ENCODE results near the gene MYORG. TPM values are rescaled to one million over a fixed set of nuclear protein-coding genes. Genes with fewer than 3 reads are reported as not detected.

MYORG gene
- total RNA-seq, 1 donor from 2014 or later = 4.8 TPM

DNA sequence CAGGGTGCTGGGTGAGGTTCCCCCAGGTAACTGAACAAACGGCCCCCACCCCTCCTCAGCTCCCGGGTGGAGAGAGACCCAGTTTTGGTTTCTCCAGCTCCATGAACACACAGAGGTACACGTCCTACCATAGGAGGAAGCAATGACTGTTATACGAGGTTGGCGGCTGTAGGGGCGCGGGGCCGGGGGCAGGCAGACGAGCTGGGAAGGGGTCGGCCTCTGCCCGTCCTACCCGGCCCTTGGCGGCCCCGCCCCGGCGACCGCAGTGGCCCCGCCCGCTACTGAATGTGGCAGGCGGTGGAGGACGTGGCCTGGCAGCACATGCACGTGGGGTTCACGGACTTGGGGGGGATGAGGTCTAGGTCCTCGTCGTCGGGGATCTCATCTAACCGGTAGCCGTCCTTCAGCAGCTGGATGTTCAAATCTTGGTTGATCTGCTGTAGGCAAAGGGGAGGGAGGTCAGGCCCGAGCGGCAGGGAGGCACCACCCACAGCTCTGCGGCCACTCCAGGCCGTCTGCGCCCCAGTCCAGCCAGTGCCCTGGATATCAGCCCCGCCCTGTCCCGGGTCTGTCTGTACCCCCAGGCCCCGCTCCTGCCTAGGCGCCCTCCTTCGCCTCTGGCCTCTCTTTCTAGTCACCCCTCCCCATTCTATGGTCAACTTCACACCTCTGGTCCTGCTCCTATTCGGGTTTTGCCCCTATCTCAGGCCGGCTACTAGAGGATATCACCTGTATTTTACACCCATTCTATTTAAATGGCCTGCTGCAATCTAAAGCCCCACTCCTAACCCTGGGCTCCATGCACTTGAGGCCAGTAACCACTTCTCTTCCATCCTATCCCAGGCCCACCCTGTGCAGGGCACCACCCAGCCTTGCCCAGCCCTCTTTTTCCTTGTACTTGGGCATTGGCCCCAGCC lies 24.2 kb upstream of the MYORG start:
- no peak for DNase-seq
- Histone ChIP-seq H3K27ac (no peak overlapping the region), H3K4me1 (no peaks in the 10 kb centered on the region), H3K36me3 (peaks cover 61% of the 10 kb centered on the region), H3K4me3 (no peak overlapping the region), H3K27me3 (ENCODE audit: low read depth) (no peaks in the 10 kb centered on the region), H3K9me3 (no peaks in the 10 kb centered on the region)
- no peak for TF ChIP-seq CTCF (IDR thresholded peaks at IDR 0.05)
- intact Hi-C loops (cut with DNase I) = loop anchor here (10.0 kb wide), 1 partner anchor 104 kb away; no protein-coding TSS in a partner anchor
- no peak for ATAC-seq

DNA sequence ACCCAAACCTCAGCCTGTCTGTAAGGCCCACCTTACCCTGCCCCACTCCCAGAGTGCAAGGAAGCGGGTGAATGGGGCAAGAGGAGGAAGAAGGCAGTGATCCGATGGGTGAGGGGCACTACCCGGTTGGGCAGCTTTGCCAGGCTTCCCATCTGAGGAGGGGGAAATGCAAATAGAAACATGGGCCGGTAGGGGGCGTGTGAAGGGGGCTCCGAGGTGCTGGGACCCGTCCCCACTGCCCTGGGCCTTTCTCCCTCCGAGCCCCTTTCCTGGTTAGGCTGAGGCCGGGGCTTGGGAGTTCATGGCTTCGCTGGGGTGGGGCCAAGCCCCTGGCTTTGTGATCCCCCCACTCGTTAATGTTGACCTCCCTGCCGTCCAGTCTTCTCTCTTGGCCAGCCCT lies 23.6 kb upstream of the MYORG start:
- H3K9me3 ChIP-seq = no peaks in the 10 kb centered on the region
- DNase-seq (no peak), ATAC-seq (peak in 1 of 2 donors; percentile 12)
- H3K4me1 ChIP-seq = no peaks in the 10 kb centered on the region
- peaks cover 54% of the 10 kb centered on the region for H3K36me3 ChIP-seq
- no peak overlapping the region for H3K4me3 ChIP-seq
- TF ChIP-seq CTCF (IDR thresholded peaks at IDR 0.05) = no peak
- H3K27ac ChIP-seq = no peak overlapping the region
- no peaks in the 10 kb centered on the region for H3K27me3 ChIP-seq (ENCODE audit: low read depth)
- intact Hi-C loops (cut with DNase I) = loop anchor here (10.0 kb wide), 1 partner anchor 105 kb away; no protein-coding TSS in a partner anchor

DNA sequence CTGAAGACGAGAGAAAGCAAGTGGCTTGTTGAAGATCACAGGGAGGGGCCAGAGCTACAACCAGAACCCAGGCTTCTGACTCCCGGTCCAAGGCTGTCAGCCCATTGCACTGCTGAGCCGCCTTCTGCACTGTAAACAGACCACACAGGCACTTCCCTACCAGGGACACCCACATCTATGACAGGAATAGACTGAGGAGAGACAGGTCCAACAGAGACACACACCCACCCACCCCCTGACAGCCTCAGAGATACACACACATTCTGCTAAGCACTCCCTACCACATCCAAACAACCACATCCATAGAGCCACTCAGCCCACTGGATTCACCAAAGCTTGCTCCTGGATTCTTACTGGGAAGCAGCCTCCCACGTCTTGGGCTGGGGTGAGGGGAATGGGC lies 23.0 kb upstream of the MYORG start:
- no peak overlapping the region for H3K27ac ChIP-seq
- TF ChIP-seq CTCF (IDR thresholded peaks at IDR 0.05) = no peak
- DNase-seq = no peak
- no peak for ATAC-seq
- no peaks in the 10 kb centered on the region for H3K9me3 ChIP-seq
- no peaks in the 10 kb centered on the region for H3K4me1 ChIP-seq
- no peaks in the 10 kb centered on the region for H3K27me3 ChIP-seq (ENCODE audit: low read depth)
- peaks cover 49% of the 10 kb centered on the region for H3K36me3 ChIP-seq
- no peak overlapping the region for H3K4me3 ChIP-seq
- intact Hi-C loops (cut with DNase I) = loop anchor here (10.0 kb wide), 1 partner anchor 105 kb away; no protein-coding TSS in a partner anchor

GRCh38 chr9:34398875-34399274 lies 22.2 kb upstream of the MYORG start:
- intact Hi-C loops (cut with DNase I) = no loop called here
- peaks cover 44% of the 10 kb centered on the region for H3K36me3 ChIP-seq
- no peaks in the 10 kb centered on the region for H3K27me3 ChIP-seq (ENCODE audit: low read depth)
- no peaks in the 10 kb centered on the region for H3K4me1 ChIP-seq
- no peak for TF ChIP-seq CTCF (IDR thresholded peaks at IDR 0.05)
- H3K9me3 ChIP-seq = no peaks in the 10 kb centered on the region
- DNase-seq (no peak), ATAC-seq (no peak)
- no peak overlapping the region for H3K4me3 ChIP-seq
- H3K27ac ChIP-seq = no peak overlapping the region

GRCh38 chr9:34396276-34397214 lies 19.8 kb upstream of the MYORG start:
- no peak for TF ChIP-seq CTCF (IDR thresholded peaks at IDR 0.05)
- Histone ChIP-seq H3K4me3 (no peak overlapping the region), H3K27me3 (ENCODE audit: low read depth) (no peaks in the 10 kb centered on the region), H3K36me3 (peaks cover 21% of the 10 kb centered on the region), H3K9me3 (no peaks in the 10 kb centered on the region), H3K27ac (no peak overlapping the region), H3K4me1 (no peaks in the 10 kb centered on the region)
- intact Hi-C loops (cut with DNase I) = no loop called here
- DNase-seq = no peak
- ATAC-seq = no peak
